K562 (cell line): Measurements from ENCODE around the gene ARMC6. TPM values are rescaled to one million over a fixed set of nuclear protein-coding genes. Genes with fewer than 3 reads are reported as not detected.
A peak's percentile ranks its signal among the peaks of the same experiment; 100 is the strongest.

Experiments used
- ATF6 ChIP-seq: sonication (generic); formaldehyde crosslinking; IDR thresholded peaks from 2 replicates; pipeline ENCODE4 v1.4.0; 2020; ENCODE audit warnings: mild to moderate bottlenecking, missing genetic modification reagents
- CBFB ChIP-seq: sonication (generic); formaldehyde crosslinking; IDR thresholded peaks from 2 replicates; pipeline ENCODE4 v1.4.0; 2020; ENCODE audit warnings: mild to moderate bottlenecking, missing genetic modification reagents
- CTCF ChIP-seq, 3 experiments: IDR thresholded peaks in 2 of 3; conservative IDR thresholded peaks in 1 of 3; 2 replicates each; pipeline ENCODE4 v1.5.1; 2011 to 2012; ENCODE audit warnings: low read length in 3 of 3, mild to moderate bottlenecking in 3 of 3, control low read depth in 2 of 3, improper control_type of control experiment in 1 of 3, inconsistent platforms in 1 of 3, low read depth in 1 of 3, mixed read lengths in 1 of 3, moderate library complexity in 1 of 3; ENCODE audit not compliant: insufficient read depth in 2 of 3
- E2F8 ChIP-seq: fragments of 450-650 bp; IDR thresholded peaks from 2 replicates; pipeline ENCODE4 v1.7.1; 2018; ENCODE audit warnings: mild to moderate bottlenecking, low read depth; ENCODE audit not compliant: partially characterized antibody
- HOXB6 ChIP-seq: fragments of 250-450 bp; sonication (Bioruptor Pico); IDR thresholded peaks from 2 replicates; pipeline ENCODE4 v1.5.1; 2022; ENCODE audit warnings: mild to moderate bottlenecking, borderline replicate concordance
- LCOR ChIP-seq: sonication (generic); formaldehyde crosslinking; IDR thresholded peaks from 2 replicates; pipeline ENCODE4 v1.8.0; 2022; ENCODE audit warnings: mild to moderate bottlenecking, missing genetic modification reagents
- NFRKB ChIP-seq: fragments of 450-650 bp; IDR thresholded peaks from 2 replicates; pipeline ENCODE4 v1.6.1; 2016; ENCODE audit warnings: low read depth
- RNF2 ChIP-seq: sonication (generic); IDR thresholded peaks from 2 replicates; pipeline ENCODE4 v1.6.1; 2016
- TRIM28 ChIP-seq: fragments of 450-650 bp; IDR thresholded peaks from 2 replicates; pipeline ENCODE4 v1.6.1; 2017
- ZBTB26 ChIP-seq: fragments of 450-650 bp; formaldehyde crosslinking; IDR thresholded peaks from 2 replicates; pipeline ENCODE4 v1.4.0; 2022; ENCODE audit warnings: missing genetic modification characterization
- ZNF316 ChIP-seq: fragments of 450-650 bp; IDR thresholded peaks from 2 replicates; pipeline ENCODE4 v1.6.1; 2016
- ZNF518B ChIP-seq: fragments of 250-450 bp; sonication (Bioruptor Pico); IDR thresholded peaks from 2 replicates; pipeline ENCODE4 v1.5.0; 2021; ENCODE audit warnings: mild to moderate bottlenecking, moderate library complexity
- ZNF639 ChIP-seq, 2 experiments: fragments of 200-800 bp in 1 of 2; sonication (Bioruptor generic) in 1 of 2; sonication (generic) in 1 of 2; formaldehyde crosslinking in 1 of 2; IDR thresholded peaks in 1 of 2; conservative IDR thresholded peaks in 1 of 2; 2 replicates each; pipeline versions ENCODE4 v1.5.0 to v1.6.1; 2016 to 2020; ENCODE audit warnings: missing compliant biosample characterization in 1 of 2, missing genetic modification characterization in 1 of 2, missing genetic modification reagents in 1 of 2
- polyA plus RNA-seq, 8 experiments: library from polyadenylated mRNA; depleted of rRNA in 4 of 8; stranded (reverse) in 5 of 8; unstranded in 3 of 8; fragments of >200 nt; fragmentation: Nextera tagmentation in 2 of 8; fragmentation: Illumina TruSeq in 1 of 8; extraction: Ambion mirVana in 2 of 8; extraction: Trizol in 1 of 8; gene quantifications; 2 replicates each; pipeline versions ENCODE4 v1.2.1 to v1.2.3, GENCODE V29; 2011 to 2014; ENCODE audit warnings: inconsistent platforms in 1 of 8, missing spikeins in 1 of 8
- total RNA-seq, 7 experiments: library from RNA; depleted of rRNA in 6 of 7; stranded (reverse); fragments of >200 nt in 6 of 7; fragmentation: Illumina TruSeq in 2 of 7; extraction: Trizol in 2 of 7; gene quantifications; 2 replicates each; pipeline versions ENCODE4 v1.2.1 to v1.2.3, GENCODE V29; 2011 to 2021; ENCODE audit warnings: low replicate concordance in 1 of 7

ARMC6 gene
- total and polyA plus RNA-seq, 9 of the 15 experiments (the other 6 are each of a cell fraction or from before 2014, with no cell fraction given) = 2.1 to 93.4 (median 63.6) TPM

GRCh38 chr19:19063183-19064097 lies 30.0 kb downstream of the ARMC6 start, which contains the start of gene SLC25A42 (continued):
- TF ChIP-seq E2F8 = peak; percentile 73
- no peak; the same call in 1 of the 2 replicates for TF ChIP-seq NFRKB
- no peak for TF ChIP-seq RNF2
- 0 out of 2 replicates have a peak, but pooled peaks have one; percentile 9 for TF ChIP-seq ZBTB26
- no peak for TF ChIP-seq TRIM28
- TF ChIP-seq ATF6 (CRISPR knock-in tag) = no peak
- TF ChIP-seq LCOR (CRISPR knock-in tag) = no peak
- TF ChIP-seq CBFB = no peak
- no peak for TF ChIP-seq CTCF (IDR thresholded peaks at IDR 0.05 in 2 of 3, conservative IDR thresholded peaks at IDR 0.05 in 1 of 3; ENCODE audit: insufficient read depth in 2 of 3, low read depth in 1 of 3, low read length in 3 of 3)
- TF ChIP-seq HOXB6 (CRISPR knock-in tag) = no peak
- no peak for TF ChIP-seq ZNF518B (CRISPR knock-in tag)
- no peak for TF ChIP-seq ZNF316
- TF ChIP-seq ZNF639 (CRISPR knock-in tag; conservative IDR thresholded peaks at IDR 0.05 in 1 of 2, IDR thresholded peaks at IDR 0.05 in 1 of 2) = no peak
